SK-N-SH (cell line): ENCODE results near the gene REEP1.

Experiments
- CHD2 ChIP-seq: fragments of 150-350 bp; IDR thresholded peaks from 2 replicates; pipeline ENCODE4 v1.6.1; 2018; ENCODE audit warnings: low read length; ENCODE audit not compliant: partially characterized antibody
- GABPA ChIP-seq: IDR thresholded peaks from 2 replicates; pipeline ENCODE4 v1.4.0; 2012; ENCODE audit warnings: low read depth, mild to moderate bottlenecking
- NFIC ChIP-seq: IDR thresholded peaks from 2 replicates; pipeline ENCODE4 v1.4.0; 2012; ENCODE audit warnings: borderline replicate concordance
- POLR2AphosphoS5 ChIP-seq: IDR thresholded peaks from 2 replicates; pipeline ENCODE4 v1.6.1; 2012; ENCODE audit warnings: low read depth, low read length
- SIN3A ChIP-seq: IDR thresholded peaks from 2 replicates; pipeline ENCODE4 v1.6.1; 2012; ENCODE audit warnings: low read depth, mild to moderate bottlenecking, low read length, moderate library complexity, borderline replicate concordance
- SMC3 ChIP-seq: IDR thresholded peaks from 2 replicates; pipeline ENCODE4 v1.6.1; 2012; ENCODE audit warnings: low read depth, low read length, improper control_type of control experiment
- TCF12 ChIP-seq: IDR thresholded peaks from 2 replicates; pipeline ENCODE4 v1.4.0; 2012
- TF ChIP-seq, protein P1 (sequence below): fragments of 200-600 bp; sonication (generic); IDR thresholded peaks from 2 replicates; pipeline ENCODE4 v1.6.1; 2017; ENCODE audit warnings: antibody characterized with exemption, mild to moderate bottlenecking, moderate library complexity

DNA sequence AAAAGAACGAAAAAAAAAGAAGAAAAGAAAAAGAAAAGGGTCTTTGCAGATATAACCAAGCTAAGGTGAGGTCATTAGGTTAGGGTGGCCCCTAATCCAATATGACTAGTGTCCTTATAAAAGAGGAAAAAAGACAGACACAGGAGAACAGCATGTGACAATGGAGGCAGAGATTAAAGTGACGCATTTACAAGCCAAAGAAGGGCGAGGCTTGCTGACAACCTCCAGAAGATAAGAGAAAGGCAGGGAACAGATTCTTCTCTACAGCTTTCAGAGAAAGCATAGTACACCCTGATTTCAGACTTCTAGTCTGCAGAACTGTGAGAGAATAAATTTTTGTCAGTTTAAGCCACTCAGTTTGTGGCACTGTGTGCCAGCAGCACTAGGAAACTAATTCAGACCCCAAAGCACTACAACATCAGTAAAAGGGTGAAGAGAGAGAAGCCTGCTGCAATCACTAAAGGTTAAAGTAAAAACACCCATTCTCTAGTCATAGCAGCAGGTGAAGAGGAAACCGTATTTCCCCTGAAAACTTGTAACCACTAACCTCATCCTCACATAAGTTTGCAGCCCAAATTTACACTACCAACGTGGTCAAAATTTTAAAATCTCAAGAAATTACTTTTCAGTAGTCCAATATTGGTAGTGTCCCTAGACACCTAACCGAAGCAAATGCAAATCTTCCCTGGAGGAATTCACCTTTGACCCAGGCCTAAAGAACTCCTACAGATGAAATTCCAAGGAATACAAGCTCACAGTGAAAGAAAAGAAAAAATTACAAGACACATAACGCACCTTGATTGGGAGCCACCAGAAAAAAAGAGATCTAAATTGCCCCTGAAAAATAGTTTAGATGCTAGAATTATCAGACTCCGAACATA is 17.5 kb downstream of the REEP1 start:
- TF ChIP-seq, protein P1, sequence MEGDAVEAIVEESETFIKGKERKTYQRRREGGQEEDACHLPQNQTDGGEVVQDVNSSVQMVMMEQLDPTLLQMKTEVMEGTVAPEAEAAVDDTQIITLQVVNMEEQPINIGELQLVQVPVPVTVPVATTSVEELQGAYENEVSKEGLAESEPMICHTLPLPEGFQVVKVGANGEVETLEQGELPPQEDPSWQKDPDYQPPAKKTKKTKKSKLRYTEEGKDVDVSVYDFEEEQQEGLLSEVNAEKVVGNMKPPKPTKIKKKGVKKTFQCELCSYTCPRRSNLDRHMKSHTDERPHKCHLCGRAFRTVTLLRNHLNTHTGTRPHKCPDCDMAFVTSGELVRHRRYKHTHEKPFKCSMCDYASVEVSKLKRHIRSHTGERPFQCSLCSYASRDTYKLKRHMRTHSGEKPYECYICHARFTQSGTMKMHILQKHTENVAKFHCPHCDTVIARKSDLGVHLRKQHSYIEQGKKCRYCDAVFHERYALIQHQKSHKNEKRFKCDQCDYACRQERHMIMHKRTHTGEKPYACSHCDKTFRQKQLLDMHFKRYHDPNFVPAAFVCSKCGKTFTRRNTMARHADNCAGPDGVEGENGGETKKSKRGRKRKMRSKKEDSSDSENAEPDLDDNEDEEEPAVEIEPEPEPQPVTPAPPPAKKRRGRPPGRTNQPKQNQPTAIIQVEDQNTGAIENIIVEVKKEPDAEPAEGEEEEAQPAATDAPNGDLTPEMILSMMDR, result no peak
- TF ChIP-seq SIN3A, result no peak
- TF ChIP-seq GABPA, result no peak
- no peak for TF ChIP-seq POLR2AphosphoS5
- no peak for TF ChIP-seq CHD2
- TF ChIP-seq TCF12, result no peak
- TF ChIP-seq SMC3, result no peak
- no peak for TF ChIP-seq NFIC
